ENCODE measurements around the gene NSMF.

DNA sequence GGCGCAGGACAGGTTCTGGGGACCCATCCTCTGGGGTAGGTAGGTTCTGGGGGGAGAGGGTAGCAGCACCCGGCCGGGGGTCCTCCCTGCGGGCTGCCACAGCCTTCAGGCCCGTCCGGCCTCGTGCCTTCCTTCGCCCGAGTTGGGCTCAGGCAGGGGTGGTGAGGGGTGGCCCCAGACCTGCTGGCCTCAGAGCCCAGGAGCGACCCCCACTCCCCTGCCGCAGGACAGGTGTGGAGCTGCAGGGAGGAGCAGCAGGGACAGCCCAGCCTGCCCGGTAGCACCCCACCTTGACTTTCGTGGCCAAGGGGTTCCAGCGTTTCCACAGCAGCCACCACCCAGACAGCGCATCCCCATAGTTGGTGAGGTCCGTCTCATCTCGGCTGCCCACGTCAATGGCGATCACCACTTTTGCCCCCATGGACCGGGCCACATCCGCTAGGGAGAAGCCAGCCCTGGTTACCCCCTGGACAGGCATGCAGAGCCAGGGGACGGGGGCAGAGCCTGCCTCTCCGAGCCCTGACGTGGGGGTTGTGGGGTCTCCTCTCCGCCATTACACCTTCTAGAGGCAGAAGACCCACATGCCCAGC is 3.4 kb upstream of the NSMF start:
- no peak for TF ChIP-seq POLR2A (IDR thresholded peaks at IDR 0.05; ENCODE audit: low read depth, low read length)
- TF ChIP-seq TAF1 (IDR thresholded peaks at IDR 0.05; ENCODE audit: low read depth, low read length), result no peak

Measured in GM12891 (cell line).